SW 1271 (cell line): Measurements from ENCODE around the gene PTPRK.
A peak's percentile ranks its signal among the peaks of the same experiment; 100 is the strongest.

Source experiments
- DNase-seq, 2 experiments: peaks; one replicate each; lab custom pipeline; 2025; lab: John Stamatoyannopoulos, UW

The PTPRK gene

GRCh38 chr6:128345278-128345677 lies 175.1 kb downstream of the PTPRK start:
- DNase-seq, result no peak

DNA sequence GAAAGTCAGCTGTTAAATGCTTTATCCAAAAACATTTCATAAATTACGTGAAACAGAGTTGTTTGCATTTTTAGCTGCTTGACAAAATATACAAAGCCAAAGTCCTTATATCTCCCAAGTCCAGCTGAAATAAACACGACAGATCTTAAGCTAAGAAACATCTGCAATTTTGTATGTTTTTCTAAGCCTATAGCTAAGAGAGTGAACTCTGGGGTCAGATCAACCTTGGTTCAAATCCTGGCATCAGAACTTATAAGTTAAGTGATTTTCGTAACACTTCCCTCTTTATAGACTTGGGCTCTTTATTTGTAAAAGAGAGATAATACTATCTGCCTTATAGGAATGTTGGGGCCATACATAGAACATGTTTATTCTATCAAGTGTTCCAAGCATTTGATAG lies 176.7 kb downstream of the PTPRK start:
- no peak for DNase-seq

DNA sequence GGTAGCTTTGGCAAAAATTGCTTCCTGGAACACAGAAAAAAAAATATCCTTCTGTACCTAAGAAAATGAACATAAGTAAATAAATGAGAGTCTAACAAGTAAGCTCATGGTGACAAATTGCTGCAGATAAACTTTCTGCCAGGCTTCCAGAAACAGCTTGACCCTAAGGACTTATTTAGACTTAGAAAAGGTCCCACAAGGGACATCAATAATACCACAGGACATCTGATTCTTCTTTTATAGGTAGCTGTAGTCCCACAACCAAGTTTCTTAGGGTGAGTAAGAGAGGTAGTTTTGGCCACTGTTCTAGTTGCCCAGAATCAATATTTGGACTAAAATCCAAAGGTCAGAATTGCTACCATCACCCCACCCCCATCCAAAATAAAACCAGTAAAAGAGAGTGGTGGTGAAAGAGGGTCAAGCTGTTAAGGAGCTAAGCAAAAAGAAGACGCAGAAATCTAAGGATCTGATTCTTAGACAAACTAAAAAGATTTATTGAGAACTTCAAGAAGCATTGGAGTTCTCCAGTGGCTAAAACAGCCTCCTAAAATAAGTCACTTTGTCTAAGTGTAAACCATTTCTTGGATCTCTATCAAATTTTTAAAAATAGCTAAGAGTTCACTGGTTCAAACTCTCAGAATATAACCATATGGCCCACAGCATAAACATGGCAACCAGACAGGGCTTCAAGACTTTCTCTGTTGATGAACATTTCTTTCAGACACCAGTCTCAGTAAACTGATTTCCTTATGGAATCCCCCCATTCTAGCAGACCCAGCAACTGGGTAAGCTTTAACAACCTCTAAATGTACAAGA lies 180.6 kb downstream of the PTPRK start:
- no peak for DNase-seq

DNA sequence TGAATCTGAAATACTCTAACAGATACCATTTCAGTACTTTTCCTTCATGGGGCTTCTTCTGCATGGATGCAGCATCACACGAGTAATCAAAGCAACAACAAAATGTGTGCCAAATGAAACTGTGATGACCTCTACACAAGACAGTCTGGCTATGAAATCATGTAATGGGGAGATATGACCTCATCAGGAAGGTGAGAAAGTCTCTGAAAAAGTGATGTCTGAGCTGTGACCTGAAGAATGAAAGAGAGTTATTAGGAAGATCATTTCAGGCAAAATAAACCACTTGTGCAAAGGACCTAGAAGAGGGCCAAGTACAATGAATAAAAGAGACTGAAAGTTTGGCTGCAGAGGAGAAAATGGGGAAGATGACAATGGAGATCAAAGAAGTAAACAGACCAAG lies 182.8 kb downstream of the PTPRK start:
- no peak for DNase-seq

- DNase-seq, result no peak
These were observed 183.8 kb downstream of the PTPRK start for GRCh38 chr6:128336436-128337095.

DNA sequence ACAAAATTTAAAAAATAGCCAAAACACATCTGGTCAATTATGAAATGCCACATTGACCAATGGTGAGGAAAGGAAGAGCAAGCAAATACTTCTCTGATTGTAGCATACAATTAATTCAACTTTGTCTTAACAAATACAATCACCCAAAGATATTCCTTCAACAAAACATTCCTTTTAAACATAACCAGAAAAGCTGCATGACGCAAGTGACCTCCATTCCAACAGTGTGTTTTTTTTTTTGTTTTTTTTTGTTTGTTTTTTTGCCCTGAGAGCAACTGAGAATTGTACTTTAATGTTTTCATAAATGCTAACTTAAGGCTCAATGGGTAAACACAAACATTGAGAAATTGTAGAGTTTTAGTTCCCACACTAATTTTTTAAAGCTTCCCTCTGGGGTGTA lies 184.4 kb downstream of the PTPRK start:
- no peak for DNase-seq

GRCh38 chr6:128333581-128334223 lies 186.7 kb downstream of the PTPRK start:
- DNase-seq, result no peak

- peak in 1 of 2 experiments; percentile 9 for DNase-seq
These were observed 192.5 kb downstream of the PTPRK start for GRCh38 chr6:128327890-128328289.

DNA sequence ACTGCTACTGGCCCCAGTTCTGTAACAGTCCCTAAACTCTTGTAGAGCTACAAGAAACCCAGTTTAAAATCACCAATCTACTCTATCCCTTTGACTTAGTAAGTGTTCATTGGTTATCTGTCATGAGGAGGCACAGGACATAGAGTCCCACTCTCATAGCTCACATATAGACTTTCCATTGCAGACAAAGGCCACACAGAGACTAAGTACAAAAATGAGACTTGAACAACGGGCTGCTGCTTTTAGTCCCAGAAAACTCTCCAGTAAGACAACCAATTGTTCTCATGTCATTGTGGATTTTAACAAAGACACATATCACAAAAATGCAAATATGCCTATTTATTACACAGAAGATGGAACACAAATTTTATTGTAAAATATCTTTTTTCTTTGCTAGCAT lies 197.4 kb downstream of the PTPRK start:
- DNase-seq, result no peak

DNA sequence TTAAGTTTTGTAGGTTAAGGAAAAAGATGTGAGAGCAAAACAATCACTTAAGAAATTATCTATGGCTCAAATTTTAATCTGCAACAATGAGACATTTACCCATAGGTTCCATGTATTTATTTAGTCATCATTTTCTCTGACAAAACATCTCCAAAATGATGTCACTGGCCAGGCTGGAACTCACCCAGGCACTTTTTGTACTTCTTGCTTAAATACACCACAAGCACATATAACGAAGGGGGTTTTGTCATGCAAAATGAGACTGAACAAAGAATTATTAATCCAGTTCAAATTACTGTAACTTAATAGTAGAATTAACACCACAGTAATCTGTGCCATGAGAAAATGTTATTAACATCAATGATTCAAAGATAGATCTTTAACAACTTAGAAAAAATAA lies 200.5 kb downstream of the PTPRK start:
- no peak for DNase-seq

- DNase-seq, result no peak
These were observed 201.2 kb downstream of the PTPRK start for GRCh38 chr6:128319157-128319556.

GRCh38 chr6:128316258-128316929 lies 204.0 kb downstream of the PTPRK start:
- no peak for DNase-seq

GRCh38 chr6:128314190-128314589 lies 206.2 kb downstream of the PTPRK start:
- DNase-seq, result no peak

DNA sequence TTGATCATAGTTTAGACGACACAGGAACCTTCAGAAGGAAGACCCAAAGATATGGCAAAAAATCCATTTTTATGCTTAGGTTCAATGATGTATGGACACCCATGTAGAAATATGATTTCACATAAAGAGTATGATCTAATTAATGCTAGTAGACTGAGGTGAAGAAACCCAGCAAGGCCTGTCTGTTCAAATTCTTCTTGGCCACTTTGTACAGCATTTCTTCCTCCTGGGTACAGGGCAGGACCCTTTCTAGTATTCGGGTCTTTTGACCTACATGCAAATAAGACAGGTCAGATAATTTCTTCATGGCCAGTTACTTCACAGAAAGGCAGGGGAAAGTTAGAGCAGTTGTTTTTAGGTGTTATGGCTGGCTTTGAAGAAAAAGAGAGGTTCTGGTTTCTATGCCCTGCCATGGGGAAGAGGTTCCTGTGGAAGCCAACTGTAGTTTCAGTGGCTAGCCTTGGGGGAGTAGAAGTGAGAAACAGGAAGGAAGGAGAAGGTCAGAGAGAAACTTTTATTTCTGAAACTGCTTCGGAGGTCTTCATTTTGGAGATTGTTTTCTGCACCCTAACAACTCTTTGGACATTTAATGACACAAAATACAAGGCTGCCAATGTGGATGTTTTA lies 208.3 kb downstream of the PTPRK start:
- DNase-seq, result no peak

DNA sequence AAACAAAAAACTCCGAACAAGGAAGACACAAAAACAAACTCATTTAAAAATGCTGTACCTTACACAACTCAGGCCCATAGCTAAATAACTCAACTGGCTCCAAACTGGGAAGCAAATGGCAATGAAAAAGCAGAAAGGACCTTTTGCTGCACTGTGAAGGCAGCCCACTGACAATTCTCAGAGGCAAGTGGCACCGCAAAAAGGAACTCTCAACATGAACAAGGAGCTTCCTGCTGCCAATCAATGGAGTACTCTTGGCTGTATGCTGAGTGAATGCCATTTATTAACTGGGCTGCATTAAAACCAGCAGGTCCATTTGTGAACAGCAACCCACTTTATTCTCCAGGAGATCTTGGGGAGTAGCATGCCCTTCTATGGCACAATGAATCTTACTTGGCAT lies 209.9 kb downstream of the PTPRK start:
- no peak for DNase-seq

GRCh38 chr6:128307671-128308070 lies 212.7 kb downstream of the PTPRK start:
- no peak for DNase-seq

DNA sequence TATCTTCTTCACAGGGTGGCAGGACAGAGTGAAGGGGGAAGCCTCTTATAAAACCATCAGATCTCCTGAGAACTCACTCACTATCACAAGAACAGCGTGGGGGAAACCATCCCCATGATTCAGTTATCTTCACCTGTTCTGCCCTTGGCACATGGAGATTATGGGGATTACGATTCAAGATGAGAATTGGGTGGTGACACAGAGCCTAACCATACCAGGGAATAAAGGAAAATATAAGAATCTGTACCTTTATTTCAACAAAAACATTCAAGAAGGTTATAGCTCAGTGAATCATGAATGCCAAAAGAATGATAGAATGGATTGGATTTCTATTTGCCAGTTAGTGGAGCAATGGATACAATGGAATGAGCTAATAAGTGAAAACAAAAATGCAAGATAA lies 214.4 kb downstream of the PTPRK start:
- no peak for DNase-seq

- no peak for DNase-seq
These were observed 215.2 kb downstream of the PTPRK start for GRCh38 chr6:128305228-128305627.

- DNase-seq, result no peak
These were observed 216.5 kb downstream of the PTPRK start for GRCh38 chr6:128303870-128304269.

- no peak for DNase-seq
These were observed 217.5 kb downstream of the PTPRK start for GRCh38 chr6:128302942-128303341.

DNA sequence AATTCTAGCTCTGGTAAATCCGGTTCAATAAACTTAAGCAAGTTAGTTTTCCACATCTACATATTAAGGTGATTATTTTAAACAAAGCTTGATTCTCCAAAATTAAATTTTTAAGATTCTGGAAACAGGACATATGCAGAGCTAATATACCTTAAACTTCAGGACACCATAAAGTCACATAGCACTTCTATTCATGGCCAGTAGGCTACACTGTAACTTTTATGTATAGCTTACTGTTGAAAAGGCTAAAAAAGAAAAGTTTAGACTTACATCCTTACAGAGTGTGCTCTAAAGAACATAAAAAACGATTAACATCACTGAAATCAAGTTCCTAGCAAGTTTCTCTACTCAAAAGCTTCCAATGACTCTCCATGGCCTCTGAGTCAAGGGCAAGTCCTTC lies 224.7 kb downstream of the PTPRK start:
- no peak for DNase-seq

DNA sequence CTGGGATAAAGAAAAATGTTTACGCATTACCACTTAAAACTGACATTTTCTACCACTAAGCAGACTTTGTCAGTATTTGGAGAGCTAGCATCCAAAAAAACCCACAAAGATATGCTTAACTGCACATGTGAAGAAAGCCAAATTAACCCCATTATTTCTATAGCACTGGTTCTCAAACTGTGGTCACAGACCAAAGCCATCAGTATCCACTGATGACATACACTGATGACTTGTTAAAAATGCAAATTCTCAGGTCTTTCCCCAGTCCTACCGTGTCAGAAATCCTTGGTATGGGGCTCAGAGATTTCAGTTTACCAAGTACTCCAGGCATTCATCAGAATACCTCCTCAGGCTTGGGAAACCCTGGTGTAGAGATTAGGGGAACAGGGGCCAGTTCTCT lies 230.2 kb downstream of the PTPRK start:
- DNase-seq, result no peak
